DMS79 treated with DMSO at 0.1 percent for 48 hours (cell line): Measurements from ENCODE around the gene CREB3L1.
A peak's percentile ranks its signal among the peaks of the same experiment; 100 is the strongest.

Experiments
- DNase-seq: peaks from one replicate; lab custom pipeline; 2025; lab: John Stamatoyannopoulos, UW

Gene CREB3L1

DNA sequence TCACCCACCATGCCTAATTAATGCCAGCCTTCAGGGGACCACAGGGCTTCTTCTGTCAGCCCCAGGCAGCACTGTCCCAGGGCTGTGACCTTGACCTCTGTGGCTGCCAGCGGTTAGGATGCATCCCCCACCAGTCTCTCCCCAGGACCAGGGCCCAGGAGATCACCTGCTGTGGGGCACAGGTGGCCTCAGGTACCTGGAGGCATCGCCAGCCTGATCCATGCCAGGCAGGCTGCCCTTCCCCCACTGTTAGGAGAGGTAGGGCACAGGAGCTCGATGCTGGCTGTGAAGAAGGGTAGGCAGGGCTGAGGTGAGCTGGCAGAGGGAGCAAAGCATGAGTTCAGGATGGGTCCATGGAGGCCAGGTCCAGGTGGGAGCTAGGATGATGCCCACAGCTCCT lies 87.3 kb downstream of the CREB3L1 start:
- no peak for DNase-seq

DNA sequence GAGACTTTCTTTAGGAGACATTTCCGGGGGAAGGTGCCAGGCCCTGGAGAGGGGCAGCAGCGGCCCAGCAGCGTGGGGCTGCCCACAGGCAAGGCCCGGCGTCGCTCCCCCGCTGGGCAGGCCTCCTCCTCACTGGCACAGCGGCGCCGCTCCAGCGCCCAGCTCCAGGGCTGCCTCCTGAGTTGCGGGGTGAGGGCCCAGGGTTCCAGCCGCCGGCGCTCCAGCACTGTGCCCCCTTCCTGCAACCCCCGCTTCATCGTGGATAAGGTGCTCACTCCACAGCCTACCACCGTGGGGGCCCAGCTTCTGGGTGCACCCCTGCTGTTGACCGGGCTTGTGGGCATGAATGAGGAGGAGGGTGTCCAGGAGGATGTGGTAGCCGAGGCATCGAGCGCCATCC lies 88.8 kb downstream of the CREB3L1 start:
- DNase-seq: no peak

DNA sequence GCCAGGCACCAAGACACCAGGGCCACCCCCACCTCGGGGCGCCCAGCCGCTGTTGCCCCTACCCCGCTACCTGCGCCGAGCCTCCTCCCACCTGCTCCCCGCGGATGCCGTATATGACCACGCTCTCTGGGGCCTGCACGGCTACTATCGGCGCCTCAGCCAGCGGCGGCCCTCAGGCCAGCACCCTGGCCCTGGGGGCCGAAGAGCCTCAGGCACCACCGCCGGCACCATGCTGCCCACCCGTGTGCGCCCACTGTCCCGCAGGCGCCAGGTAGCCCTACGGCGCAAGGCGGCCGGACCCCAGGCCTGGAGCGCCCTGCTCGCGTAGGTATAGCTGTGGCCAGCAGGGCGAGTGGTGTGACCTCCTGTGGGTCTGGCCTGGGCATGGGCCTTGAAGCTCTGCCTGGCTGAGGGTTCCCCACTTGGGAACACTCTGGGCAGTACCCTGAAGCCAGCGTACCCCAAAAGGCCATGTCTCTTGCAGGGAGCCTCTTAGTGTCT lies 89.2 kb downstream of the CREB3L1 start:
- no peak for DNase-seq

DNA sequence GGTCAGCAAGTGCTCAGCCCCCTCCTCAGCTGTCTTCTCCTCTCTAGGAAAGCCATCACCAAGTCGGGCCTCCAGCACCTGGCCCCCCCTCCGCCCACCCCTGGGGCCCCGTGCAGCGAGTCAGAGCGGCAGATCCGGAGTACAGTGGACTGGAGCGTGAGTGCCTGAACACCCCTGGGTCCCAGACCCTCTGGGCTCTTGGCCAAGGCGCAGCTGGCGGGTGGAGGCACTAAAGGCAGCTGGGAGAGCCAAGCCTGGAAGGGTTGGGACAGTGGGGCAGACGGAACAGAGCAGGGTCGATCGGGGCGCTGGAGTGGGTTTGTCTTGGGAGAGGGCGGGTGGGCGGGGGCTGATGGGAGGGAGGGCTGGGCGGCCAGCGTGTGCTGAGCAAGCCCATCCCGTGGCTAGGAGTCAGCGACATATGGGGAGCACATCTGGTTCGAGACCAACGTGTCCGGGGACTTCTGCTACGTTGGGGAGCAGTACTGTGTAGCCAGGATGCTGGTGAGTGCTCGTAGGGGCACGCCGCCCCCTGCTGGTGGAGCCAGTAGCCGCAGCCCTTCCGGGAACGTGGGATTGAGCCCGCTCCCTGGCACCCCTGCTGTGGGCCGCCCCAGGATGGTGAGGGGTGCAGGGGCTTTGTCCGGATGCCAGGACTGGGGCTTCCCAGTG lies 89.9 kb downstream of the CREB3L1 start:
- DNase-seq: peak; percentile 23

DNA sequence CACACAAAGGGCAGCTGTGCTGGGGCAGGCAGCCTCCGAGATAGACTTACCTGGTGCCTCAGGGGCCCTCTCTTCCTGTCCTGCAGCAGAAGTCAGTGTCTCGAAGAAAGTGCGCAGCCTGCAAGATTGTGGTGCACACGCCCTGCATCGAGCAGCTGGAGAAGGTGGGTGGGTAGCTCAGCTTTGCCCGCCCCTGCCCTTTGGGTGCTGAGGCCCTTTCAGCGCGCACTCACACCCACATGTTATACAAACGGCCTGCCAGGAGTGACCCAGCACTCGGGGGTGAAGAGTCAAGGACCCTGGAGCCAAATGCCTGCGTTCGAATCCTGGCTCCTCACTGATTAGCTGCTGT lies 90.4 kb downstream of the CREB3L1 start:
- no peak for DNase-seq

DNA sequence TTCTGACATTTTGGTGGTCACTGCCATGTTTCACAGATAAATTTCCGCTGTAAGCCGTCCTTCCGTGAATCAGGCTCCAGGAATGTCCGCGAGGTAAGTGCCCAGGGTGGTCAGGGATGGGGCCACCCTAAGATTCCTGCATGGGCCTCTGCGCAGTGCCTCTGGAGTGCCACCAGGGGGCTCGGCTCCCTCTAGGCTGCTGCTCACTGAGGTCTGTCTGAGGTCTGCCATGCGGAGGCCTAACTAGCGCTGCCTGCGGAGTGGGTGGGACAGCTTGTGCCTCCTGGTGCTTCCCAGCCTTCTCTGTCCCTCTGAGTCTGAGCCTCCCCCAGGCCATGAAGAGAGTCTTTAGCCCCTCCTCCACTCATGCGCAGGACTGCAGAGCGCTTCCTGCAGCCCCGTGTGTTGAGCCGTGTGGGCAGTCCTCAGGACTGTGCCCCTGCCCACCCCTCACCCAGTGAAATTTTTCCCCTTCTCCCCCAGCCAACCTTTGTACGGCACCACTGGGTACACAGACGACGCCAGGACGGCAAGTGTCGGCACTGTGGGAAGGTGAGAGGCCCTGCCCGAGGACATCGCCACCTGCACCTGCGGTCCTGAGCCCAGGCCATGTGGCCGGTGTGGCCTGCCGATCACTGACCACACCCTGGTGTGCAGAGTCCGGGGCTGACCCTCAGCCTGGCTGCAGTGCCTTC lies 92.1 kb downstream of the CREB3L1 start:
- peak; percentile 72 for DNase-seq

DNA sequence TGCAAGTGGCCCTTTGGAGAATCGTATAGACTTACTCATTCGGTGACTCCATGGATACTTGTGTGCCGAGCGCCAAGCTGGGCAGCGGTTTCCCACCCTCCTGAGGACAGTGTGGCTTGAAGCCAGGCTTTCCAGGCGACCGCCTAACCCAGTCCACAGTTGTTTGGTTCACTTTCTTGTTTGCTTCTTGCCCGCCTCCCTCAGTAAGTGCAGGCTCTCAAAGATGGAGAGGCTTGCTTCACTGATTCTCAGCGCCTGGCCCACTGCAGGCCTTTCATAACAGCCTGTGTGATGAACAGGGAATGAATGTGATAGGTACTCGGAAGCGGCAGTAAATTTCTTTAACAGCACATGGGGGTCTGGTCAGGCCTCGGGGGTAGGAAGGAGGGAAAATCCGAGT lies 92.8 kb downstream of the CREB3L1 start:
- DNase-seq: peak; percentile 93
